ENCODE data around the gene KHDC1.
"Not testable (repeated sequence)": the region's sequence is repeated elsewhere in the genome, so short reads cannot be mapped to it uniquely, and the experiment has no call there.

- TF ChIP-seq, protein P1, sequence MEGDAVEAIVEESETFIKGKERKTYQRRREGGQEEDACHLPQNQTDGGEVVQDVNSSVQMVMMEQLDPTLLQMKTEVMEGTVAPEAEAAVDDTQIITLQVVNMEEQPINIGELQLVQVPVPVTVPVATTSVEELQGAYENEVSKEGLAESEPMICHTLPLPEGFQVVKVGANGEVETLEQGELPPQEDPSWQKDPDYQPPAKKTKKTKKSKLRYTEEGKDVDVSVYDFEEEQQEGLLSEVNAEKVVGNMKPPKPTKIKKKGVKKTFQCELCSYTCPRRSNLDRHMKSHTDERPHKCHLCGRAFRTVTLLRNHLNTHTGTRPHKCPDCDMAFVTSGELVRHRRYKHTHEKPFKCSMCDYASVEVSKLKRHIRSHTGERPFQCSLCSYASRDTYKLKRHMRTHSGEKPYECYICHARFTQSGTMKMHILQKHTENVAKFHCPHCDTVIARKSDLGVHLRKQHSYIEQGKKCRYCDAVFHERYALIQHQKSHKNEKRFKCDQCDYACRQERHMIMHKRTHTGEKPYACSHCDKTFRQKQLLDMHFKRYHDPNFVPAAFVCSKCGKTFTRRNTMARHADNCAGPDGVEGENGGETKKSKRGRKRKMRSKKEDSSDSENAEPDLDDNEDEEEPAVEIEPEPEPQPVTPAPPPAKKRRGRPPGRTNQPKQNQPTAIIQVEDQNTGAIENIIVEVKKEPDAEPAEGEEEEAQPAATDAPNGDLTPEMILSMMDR (IDR thresholded peaks at IDR 0.05): not testable (repeated sequence)
- not testable (repeated sequence) for TF ChIP-seq POLR2A (IDR thresholded peaks at IDR 0.05)
Observed at GRCh38 chr6:73268896-73269295, 5.9 kb upstream of the KHDC1 start.
